B cell (primary cell): ENCODE measurements around the gene DLX3. TPM values are rescaled to one million over a fixed set of nuclear protein-coding genes. Genes with fewer than 3 reads are reported as not detected.

Experiments
- ATAC-seq: fragments of 200-7000 bp; cut with Tn5 transposase; one replicate; pipeline ENCODE4 v1.10.0; 2021; ENCODE audit warnings: low read depth, mild to moderate bottlenecking, moderate number of reproducible peaks, moderate library complexity
- CTCF ChIA-PET: fragments of 350-600 bp; sonication (Branson Sonifier 250); formaldehyde crosslinking; loops from one replicate; lab custom pipeline; 2021; ENCODE audit warnings: antibody characterized with exemption, inconsistent platforms; lab: Charles Lee
- POLR2A ChIA-PET: fragments of 350-600 bp; sonication (Branson Sonifier 250); formaldehyde crosslinking; loops from one replicate; lab custom pipeline; 2021; ENCODE audit warnings: antibody characterized with exemption; lab: Charles Lee
- DNase-seq: peaks from one replicate; pipeline ENCODE4 v3.0.0; 2013
- H2AFZ ChIP-seq: 2 replicates; pipeline ENCODE4 v1.6.1; 2012; ENCODE audit warnings: mild to moderate bottlenecking, low read depth, low read length; ENCODE audit not compliant: insufficient read depth, poor library complexity, severe bottlenecking
- H3K27ac ChIP-seq, 2 donors: 1 replicate in 1 of 2; 2 replicates in 1 of 2; pipeline ENCODE4 v1.5.1; 2012 to 2013; ENCODE audit warnings: low read length in 2 of 2, mild to moderate bottlenecking in 2 of 2, moderate library complexity in 1 of 2
- H3K27me3 ChIP-seq, 4 experiments: fragments of 200-600 bp in 1 of 4; sonication (generic) in 1 of 4; replicated peaks in 1 of 4; 1 replicate in 2 of 4; 2 replicates in 2 of 4; pipeline versions ENCODE4 v1.6.1 to v1.7.0; 2013 to 2016; ENCODE audit warnings: low read length in 3 of 4, mild to moderate bottlenecking in 2 of 4, mixed read lengths in 1 of 4, moderate library complexity in 1 of 4; ENCODE audit not compliant: insufficient read depth in 4 of 4, control insufficient read depth in 3 of 4; ENCODE audit errors: control extremely low read depth in 1 of 4
- H3K36me3 ChIP-seq, 2 experiments: replicated peaks in 1 of 2; 1 replicate in 1 of 2; 2 replicates in 1 of 2; pipeline versions ENCODE4 v1.6.1 to v1.7.1; 2013; ENCODE audit warnings: low read length in 1 of 2; ENCODE audit not compliant: insufficient read depth in 2 of 2, control insufficient read depth in 1 of 2; ENCODE audit errors: control extremely low read depth in 1 of 2, extremely low read depth in 1 of 2
- H3K4me1 ChIP-seq, 2 donors: fragments of 200-600 bp in 1 of 2; sonication (generic) in 1 of 2; 1 replicate in 1 of 2; 2 replicates in 1 of 2; pipeline versions ENCODE4 v1.5.1 to v1.6.1; 2013 to 2017; ENCODE audit warnings: low read length in 2 of 2; ENCODE audit not compliant: control insufficient read depth in 2 of 2, insufficient read depth in 2 of 2
- H3K4me2 ChIP-seq: replicated peaks from 2 replicates; pipeline ENCODE3; 2012; ENCODE audit warnings: mild to moderate bottlenecking, low read depth, low read length; ENCODE audit not compliant: poor library complexity, severe bottlenecking
- H3K4me3 ChIP-seq, 5 experiments: fragments of 200-600 bp in 1 of 5; sonication (generic) in 1 of 5; 1 replicate in 3 of 5; 2 replicates in 2 of 5; pipeline versions ENCODE4 v1.5.1 to v1.7.0; 2011 to 2016; ENCODE audit warnings: low read length in 4 of 5, mild to moderate bottlenecking in 4 of 5, low read depth in 2 of 5, control low read depth in 1 of 5, moderate library complexity in 1 of 5; ENCODE audit not compliant: insufficient read depth in 1 of 5; ENCODE audit errors: control extremely low read depth in 1 of 5, extremely low read depth in 1 of 5
- H3K79me2 ChIP-seq: fragments of 200-600 bp; sonication (generic); one replicate; pipeline ENCODE4 v1.6.0; 2016; ENCODE audit warnings: low read length; ENCODE audit not compliant: control insufficient read depth, insufficient read depth
- H3K9ac ChIP-seq: fragments of 200-600 bp; sonication (generic); 2 replicates; pipeline ENCODE4 v1.6.1; 2017; ENCODE audit warnings: mild to moderate bottlenecking, low read length, moderate library complexity
- H3K9me3 ChIP-seq, 3 donors: one replicate each; pipeline versions ENCODE4 v1.6.1 to v1.7.1; 2013; ENCODE audit warnings: low read length in 2 of 3; ENCODE audit not compliant: control insufficient read depth in 2 of 3, insufficient read depth in 1 of 3; ENCODE audit errors: control extremely low read depth in 1 of 3
- H4K20me1 ChIP-seq: 2 replicates; pipeline ENCODE4 v1.6.0; 2012; ENCODE audit warnings: mild to moderate bottlenecking, low read length; ENCODE audit not compliant: insufficient read depth, control insufficient read depth, poor library complexity, severe bottlenecking
- H3K27ac Mint-ChIP-seq: one replicate; pipeline ENCODE4 v1.8.0; 2021; ENCODE audit warnings: mixed read lengths
- H3K27me3 Mint-ChIP-seq: one replicate; pipeline ENCODE4 v1.8.0; 2021; ENCODE audit warnings: mixed read lengths
- H3K4me1 Mint-ChIP-seq: one replicate; pipeline ENCODE4 v1.8.0; 2021; ENCODE audit warnings: mixed read lengths
- H3K4me3 Mint-ChIP-seq: one replicate; pipeline ENCODE4 v1.8.0; 2021; ENCODE audit warnings: mixed read lengths
- H3K9me3 Mint-ChIP-seq: one replicate; pipeline ENCODE4 v1.8.0; 2022; ENCODE audit warnings: mixed read lengths; ENCODE audit not compliant: insufficient read depth
- EZH2 ChIP-seq: IDR thresholded peaks from 2 replicates; pipeline ENCODE4 v1.6.1; 2012; ENCODE audit warnings: borderline replicate concordance, low read depth, mild to moderate bottlenecking, moderate library complexity, low read length; ENCODE audit not compliant: insufficient read depth, poor library complexity, severe bottlenecking
- WGBS: methylation state at CpG from one replicate; pipeline ENCODE4 v1.1.5; 2013; ENCODE audit warnings: missing lambda C conversion rate; ENCODE audit not compliant: insufficient coverage; 5-methylcytosine and 5-hydroxymethylcytosine counted together
- intact Hi-C: fragments of 100-400 bp; cut with micrococcal nuclease; formaldehyde crosslinking; loops from one replicate; pipeline ENCODE4 v1.10.0; 2022
- polyA plus RNA-seq: library from polyadenylated mRNA; depleted of rRNA; stranded (reverse); fragments of >200 nt; gene quantifications from 2 replicates; pipeline ENCODE4 v1.2.3, GENCODE V29; 2012
- small RNA-seq: library from RNA; depleted of rRNA; stranded (forward); fragments of <200 nt; gene quantifications from one replicate; pipeline ENCODE3, GENCODE V24; 2012; ENCODE audit warnings: low replicate concordance, low read depth; ENCODE audit not compliant: insufficient read length
- total RNA-seq, 2 donors: library from RNA; stranded (reverse); fragments of 120-200 nt in 1 of 2; gene quantifications; 1 replicate in 1 of 2; 2 replicates in 1 of 2; pipeline versions ENCODE4 v1.2.3 to v1.2.4, GENCODE V29; 2013 to 2022
- TF ChIP-seq, protein P1 (sequence below): fragments of 200-600 bp; IDR thresholded peaks from one replicate; pipeline ENCODE4 v1.8.0; 2022; ENCODE audit warnings: antibody characterized with exemption, mild to moderate bottlenecking

The DLX3 gene
- total and polyA plus RNA-seq, 2 donors (not counting 1 experiment from before 2014, with no cell fraction given), result not detected

DNA sequence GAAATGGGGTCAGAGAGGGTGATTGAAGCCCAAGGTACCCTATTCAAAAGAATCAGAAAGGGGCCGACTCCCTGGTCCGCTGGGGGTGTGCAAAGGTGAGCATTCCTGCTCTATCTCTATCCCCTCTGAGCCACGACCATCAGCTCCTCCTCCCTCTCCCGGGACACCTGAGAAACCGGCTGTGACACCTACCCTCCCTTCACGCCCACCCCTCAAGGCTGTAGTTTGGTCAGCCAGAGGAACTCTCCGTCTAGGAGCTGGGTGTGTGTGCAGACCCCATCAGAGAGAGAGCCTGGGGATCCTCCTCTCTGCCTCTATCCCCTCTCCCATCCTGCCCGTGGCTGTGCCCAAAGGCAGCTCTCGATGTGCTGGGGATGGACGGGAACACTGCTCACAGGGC, 53.6 kb downstream of the DLX3 start:
- no peak overlapping the region for H3K27ac Mint-ChIP-seq
- no peak overlapping the region for H3K4me2 ChIP-seq
- H4K20me1 ChIP-seq, result no peaks in the 10 kb centered on the region
- H3K9ac ChIP-seq, result no peak overlapping the region
- ChIA-PET POLR2A (no interaction called here), CTCF (interaction anchor here (1.6 to 3.5 kb wide), 2 partner anchors 11 to 56 kb away, joined by 8 to 13 read pairs; no protein-coding TSS in a partner anchor)
- intact Hi-C loops, result no loop called here
- H3K36me3 ChIP-seq, result no peaks in the 10 kb centered on the region
- DNase-seq (no peak), ATAC-seq (no peak)
- no peaks in the 10 kb centered on the region for H3K79me2 ChIP-seq
- H3K4me3 ChIP-seq, result no peak overlapping the region
- peaks cover 0 to 4% of the 10 kb centered on the region in 2 donors for H3K4me1 ChIP-seq
- peaks cover 42% of the 10 kb centered on the region for H3K27me3 Mint-ChIP-seq
- H3K27ac ChIP-seq, result no peak overlapping the region
- peaks cover 0 to 20% (median under 1%) of the 10 kb centered on the region in 4 experiments for H3K27me3 ChIP-seq
- H2AFZ ChIP-seq, result no peak overlapping the region
- H3K4me1 Mint-ChIP-seq, result peaks cover 2% of the 10 kb centered on the region
- TF ChIP-seq EZH2, result no peak
- TF ChIP-seq, protein P1, sequence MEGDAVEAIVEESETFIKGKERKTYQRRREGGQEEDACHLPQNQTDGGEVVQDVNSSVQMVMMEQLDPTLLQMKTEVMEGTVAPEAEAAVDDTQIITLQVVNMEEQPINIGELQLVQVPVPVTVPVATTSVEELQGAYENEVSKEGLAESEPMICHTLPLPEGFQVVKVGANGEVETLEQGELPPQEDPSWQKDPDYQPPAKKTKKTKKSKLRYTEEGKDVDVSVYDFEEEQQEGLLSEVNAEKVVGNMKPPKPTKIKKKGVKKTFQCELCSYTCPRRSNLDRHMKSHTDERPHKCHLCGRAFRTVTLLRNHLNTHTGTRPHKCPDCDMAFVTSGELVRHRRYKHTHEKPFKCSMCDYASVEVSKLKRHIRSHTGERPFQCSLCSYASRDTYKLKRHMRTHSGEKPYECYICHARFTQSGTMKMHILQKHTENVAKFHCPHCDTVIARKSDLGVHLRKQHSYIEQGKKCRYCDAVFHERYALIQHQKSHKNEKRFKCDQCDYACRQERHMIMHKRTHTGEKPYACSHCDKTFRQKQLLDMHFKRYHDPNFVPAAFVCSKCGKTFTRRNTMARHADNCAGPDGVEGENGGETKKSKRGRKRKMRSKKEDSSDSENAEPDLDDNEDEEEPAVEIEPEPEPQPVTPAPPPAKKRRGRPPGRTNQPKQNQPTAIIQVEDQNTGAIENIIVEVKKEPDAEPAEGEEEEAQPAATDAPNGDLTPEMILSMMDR, result no peak
- H3K4me3 Mint-ChIP-seq, result no peak overlapping the region
- WGBS, result 74% methylated on average over 6 of the region's 10 CpGs
- no peaks in the 10 kb centered on the region for H3K9me3 Mint-ChIP-seq
- H3K9me3 ChIP-seq, result no peaks in the 10 kb centered on the region

Small RNA genes within 50 kb of the gene (small RNA-seq; reads per million reads assigned to genes)
- not detected for gene RNU6-1313P

Other genes with a start within 250 kb of the DLX3 start
- 93.3 and 93.4 TPM in 2 replicates for gene FAM117A, start 231.1 kb downstream of the DLX3 start, total RNA-seq
- 105 and 162 TPM in 2 replicates for gene FAM117A, start 231.1 kb downstream of the DLX3 start, polyA plus RNA-seq
- gene KAT7, start 206.5 kb downstream of the DLX3 start, total RNA-seq, result 124 and 127 TPM in 2 replicates
- 16.7 and 35.7 TPM in 2 replicates for gene KAT7, start 206.5 kb downstream of the DLX3 start, polyA plus RNA-seq
- gene TAC4, start 147.2 kb downstream of the DLX3 start, total RNA-seq, result not detected in 2 replicates
- gene TAC4, start 147.2 kb downstream of the DLX3 start, polyA plus RNA-seq, result not detected in 2 replicates
- gene DLX4, start 26.0 kb downstream of the DLX3 start, total RNA-seq, result 0.17 and 0.53 TPM in 2 replicates
- 0.30 and 0.88 TPM in 2 replicates for gene DLX4, start 26.0 kb downstream of the DLX3 start, polyA plus RNA-seq
- gene ITGA3, start 60.9 kb upstream of the DLX3 start, total RNA-seq, result 11.9 and 13.0 TPM in 2 replicates
- gene ITGA3, start 60.9 kb upstream of the DLX3 start, polyA plus RNA-seq, result 4.7 and 13.3 TPM in 2 replicates
- 35.2 and 36.7 TPM in 2 replicates for gene PDK2, start 100.1 kb upstream of the DLX3 start, total RNA-seq
- 62.8 and 73.2 TPM in 2 replicates for gene PDK2, start 100.1 kb upstream of the DLX3 start, polyA plus RNA-seq
- 0.78 and 0.89 TPM in 2 replicates for gene SAMD14, start 134.9 kb upstream of the DLX3 start, total RNA-seq
- gene SAMD14, start 134.9 kb upstream of the DLX3 start, polyA plus RNA-seq, result 0.06 and 0.13 TPM in 2 replicates
- gene PPP1R9B, start 155.5 kb upstream of the DLX3 start, total RNA-seq, result 217 and 220 TPM in 2 replicates
- 80.7 and 123 TPM in 2 replicates for gene PPP1R9B, start 155.5 kb upstream of the DLX3 start, polyA plus RNA-seq
- gene SGCA, start 170.8 kb upstream of the DLX3 start, total RNA-seq, result 3.8 and 4.4 TPM in 2 replicates
- 4.5 and 6.0 TPM in 2 replicates for gene SGCA, start 170.8 kb upstream of the DLX3 start, polyA plus RNA-seq
- 9.1 and 11.6 TPM in 2 replicates for gene COL1A1, start 206.4 kb upstream of the DLX3 start, total RNA-seq
- gene COL1A1, start 206.4 kb upstream of the DLX3 start, polyA plus RNA-seq, result 0.66 and 8.4 TPM in 2 replicates